DMS53 treated with DMSO at 0.1 percent for 48 hours (cell line): Measurements from ENCODE around the gene HIVEP1.

Experiments
- DNase-seq: peaks from one replicate; lab custom pipeline; 2025; ENCODE audit not compliant: unreplicated experiment; lab: John Stamatoyannopoulos, UW

The HIVEP1 gene

DNA sequence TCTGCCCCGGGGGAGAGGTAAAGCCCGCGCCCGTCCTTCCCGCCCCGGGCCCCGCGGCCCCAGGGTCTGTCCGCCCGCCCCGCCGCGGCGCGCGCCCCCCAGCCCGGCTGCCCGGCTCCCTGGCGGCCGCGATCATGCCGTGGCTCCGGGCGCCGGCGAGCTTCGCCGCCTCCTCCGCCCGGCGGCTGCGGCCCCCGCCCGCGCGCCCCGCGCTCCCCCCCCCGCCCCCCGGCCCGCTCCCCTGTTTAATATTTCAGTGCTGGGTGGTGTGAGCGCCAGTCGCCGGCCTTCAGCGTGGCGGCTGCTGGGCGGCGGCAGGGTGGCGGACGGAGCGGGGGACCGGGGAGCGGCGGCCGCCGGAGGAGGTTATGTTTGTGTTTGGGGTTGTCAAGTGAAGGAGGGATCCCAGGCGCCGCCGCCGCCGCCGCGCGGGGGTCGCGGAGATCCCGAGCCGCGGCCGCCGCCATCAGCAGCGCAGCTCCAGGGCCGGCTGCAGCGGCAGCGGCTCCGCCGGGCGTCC lies at the start of gene HIVEP1:
Gene HIVEP1 (plus strand): TSS at position 275 of the 520 bp plus-strand sequence. CDS start 3,317 bp downstream, outside the sequence.
- DNase-seq = no peak

DNA sequence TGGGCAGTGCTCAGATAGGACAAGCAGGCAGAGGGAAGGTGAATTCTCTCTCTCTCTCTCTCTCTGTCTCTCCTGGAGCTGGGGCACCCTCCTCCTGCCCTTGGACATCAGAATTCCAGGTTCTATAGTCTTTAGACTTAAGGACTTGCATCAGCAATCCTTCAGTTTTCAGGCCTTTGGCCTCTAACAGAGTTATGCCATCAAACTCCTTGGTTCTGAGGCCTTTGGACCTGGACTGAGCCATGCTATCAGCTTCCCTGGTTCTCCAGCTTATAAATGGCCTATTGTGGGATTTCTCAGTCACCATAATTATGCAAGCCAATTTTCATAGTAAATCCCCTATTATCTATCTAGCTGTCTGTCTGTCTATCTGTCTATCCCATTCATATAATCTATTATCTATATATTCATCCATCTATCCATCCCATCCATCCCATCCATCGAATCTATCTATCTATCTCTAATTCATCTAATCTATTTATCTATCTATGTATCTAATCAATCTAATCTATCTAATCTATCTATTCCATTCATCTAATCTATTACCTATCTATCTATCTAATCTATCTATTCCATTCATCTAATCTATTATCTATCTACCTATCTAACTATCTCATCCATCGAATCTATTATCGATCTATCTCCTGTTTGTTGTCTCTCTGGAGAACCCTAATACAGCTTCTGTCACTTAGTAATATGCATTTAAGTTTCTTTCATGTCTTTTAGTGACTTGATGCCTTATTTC lies 48.2 kb upstream of the HIVEP1 start:
- DNase-seq = no peak

DNA sequence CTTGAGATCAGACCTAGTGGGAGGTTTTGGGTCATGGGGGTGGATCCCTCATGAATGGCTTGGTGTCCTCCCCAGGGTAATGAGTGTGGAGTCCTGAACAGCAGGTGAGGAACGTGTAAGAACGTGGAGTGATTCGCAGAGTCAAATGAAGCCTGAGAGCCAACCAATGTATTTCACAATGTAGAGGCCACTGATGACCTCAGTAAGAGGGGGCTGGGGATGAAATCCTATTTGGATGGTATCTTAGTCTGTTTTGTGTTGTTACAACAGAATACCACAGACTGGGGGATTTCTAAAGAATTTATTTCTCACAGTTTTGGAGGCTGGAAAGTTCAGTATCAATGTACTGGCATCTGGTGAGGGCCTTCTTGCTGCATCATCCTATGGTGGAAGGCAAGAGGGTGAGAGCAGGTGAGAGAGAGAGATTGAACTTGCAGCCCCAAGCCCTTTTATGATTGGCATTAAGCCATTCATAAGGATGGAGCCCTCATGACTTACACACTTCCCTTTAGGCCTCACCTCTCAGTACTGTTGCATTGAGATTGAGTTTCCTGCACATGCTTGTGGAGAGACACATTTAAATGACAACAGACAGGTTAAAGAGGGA lies 47.3 kb upstream of the HIVEP1 start:
- DNase-seq = no peak

DNA sequence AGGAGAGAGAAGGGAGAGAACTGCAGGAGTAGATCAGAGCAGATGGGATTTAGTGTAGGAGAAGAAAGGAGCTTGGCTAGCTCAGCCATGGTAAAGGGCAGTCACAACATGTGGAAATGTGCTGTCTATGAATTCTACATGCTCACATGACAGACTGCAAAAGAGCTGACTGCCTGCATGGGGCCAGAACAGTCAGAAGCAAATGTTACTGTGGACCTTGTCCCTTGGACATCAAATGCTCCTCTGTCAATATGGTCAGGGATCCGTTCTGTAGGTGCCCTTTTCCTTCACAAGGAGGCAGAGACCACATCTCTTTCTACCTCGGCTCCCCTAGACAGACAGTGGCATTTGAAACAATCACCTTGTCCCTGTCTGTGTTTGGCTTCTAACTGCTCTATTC lies 46.6 kb upstream of the HIVEP1 start:
- DNase-seq = no peak

DNA sequence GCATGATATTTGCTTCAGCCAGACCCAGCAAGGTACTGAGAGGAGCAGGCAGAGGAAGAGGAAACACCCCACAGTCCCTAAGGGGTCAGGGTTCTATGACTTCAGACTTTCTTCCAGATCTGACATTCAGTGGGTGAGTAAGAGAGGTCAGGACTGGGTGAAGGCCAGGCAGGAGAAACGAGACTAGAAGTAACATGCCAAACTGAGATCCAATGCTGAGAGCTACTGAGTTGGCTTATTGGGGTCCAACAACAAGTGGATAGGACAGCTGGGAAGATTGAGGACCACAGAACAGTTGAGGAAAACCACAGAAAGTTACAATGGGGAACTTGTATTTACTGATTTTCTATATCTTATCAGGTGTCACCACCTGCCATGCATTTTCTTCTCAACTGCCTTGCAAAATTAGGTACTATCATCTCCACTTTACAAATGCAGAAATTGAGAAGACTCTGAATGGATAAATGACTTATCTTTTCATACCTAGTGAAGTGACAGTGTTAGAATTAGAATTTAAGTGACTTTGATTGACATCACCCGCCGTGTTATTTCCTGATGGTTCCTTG lies 43.8 kb upstream of the HIVEP1 start:
- DNase-seq = no peak

DNA sequence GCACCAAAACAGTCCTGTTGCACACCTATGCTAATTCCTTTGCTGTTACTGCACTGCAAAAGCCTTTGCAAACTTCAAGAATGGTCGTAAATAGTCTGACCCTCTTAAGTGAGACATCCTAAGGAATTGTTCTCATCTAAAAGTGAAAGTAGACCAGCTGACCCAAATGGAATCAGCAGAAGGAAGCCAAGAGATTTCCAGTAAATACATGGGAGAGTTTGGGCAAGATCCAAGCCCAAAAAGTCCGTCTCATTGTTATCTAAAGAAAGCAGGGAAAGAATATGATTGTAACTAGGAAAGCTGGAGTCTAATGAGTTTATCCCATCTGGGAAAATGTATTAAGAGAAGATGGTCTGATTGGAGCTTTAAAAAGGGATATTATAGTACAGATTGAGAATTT lies 43.0 kb upstream of the HIVEP1 start:
- DNase-seq = no peak

DNA sequence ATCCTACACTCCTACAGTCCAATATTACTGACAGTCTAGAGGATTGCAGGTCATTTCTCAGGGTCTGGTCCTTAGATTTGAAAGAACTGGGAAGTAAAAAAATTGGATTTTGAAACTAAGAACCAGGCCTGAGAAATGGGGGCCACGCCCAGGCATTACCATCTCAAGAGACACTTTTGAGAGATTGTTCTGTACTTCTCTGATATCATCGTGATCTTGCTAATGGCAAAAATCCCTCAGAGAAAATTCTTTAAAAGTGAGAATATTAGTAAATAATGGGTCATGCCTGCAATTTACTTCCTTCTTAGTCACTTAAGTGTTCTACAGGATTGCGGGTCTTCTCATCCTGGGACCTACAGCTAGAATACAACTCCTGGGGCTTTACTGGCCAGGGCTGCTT lies 42.0 kb upstream of the HIVEP1 start:
- DNase-seq = no peak

DNA sequence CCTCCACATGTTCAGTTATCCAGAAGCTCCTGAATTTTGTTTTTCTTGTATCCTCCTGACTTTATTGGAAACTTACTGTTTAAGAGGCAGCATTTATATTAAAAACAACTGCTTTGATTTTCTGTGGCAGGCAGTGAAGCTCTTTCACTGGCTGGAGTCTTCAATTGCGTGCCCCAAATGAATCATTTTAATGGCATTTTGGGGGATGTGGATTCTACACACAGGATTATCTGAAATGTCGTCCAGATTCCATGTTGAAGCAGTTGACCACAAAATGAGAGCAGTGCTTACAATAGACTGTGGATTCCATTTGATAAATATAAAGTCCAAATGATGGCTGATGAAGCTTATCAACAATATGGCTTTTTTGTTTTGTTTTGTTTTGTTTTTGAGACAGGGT lies 41.0 kb upstream of the HIVEP1 start:
- no peak for DNase-seq

DNA sequence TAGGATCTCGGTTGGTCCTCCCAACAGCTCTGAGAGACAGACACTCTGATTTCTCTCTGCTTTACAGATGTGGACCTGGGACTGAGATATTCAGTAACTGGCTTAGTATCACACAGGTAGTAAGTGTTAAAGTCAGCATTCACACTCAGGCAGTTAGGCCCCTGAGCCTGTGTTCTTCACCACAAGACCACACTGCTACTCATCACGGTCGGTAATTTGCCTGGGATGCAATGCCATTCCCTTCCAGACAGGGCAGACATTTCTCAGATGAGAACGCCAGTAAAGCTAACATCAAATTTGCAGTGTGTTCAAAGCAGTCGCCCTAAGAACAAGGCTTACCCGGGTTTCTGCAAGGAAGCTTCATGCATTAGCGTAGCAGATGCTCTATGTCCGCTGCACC lies 39.8 kb upstream of the HIVEP1 start:
- DNase-seq = no peak

DNA sequence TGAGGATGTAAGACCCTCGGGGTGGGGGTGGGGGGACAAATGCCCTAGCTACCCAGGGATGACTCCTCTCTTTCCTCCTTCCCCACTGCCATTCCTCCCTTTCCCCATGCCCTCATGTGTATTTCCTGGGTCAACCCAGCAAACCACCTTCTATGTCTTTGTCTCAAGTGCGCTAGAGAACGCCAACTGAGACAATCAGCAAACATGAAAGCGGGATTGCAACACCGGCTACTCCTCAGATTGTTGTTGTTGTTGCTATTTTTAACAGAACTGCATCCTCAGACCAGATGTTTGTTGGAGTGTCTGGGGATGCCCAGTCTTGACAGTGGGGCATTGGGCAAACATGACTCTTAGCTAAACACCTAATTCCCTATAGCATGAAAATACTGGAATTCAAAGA lies 39.3 kb upstream of the HIVEP1 start:
- no peak for DNase-seq

DNA sequence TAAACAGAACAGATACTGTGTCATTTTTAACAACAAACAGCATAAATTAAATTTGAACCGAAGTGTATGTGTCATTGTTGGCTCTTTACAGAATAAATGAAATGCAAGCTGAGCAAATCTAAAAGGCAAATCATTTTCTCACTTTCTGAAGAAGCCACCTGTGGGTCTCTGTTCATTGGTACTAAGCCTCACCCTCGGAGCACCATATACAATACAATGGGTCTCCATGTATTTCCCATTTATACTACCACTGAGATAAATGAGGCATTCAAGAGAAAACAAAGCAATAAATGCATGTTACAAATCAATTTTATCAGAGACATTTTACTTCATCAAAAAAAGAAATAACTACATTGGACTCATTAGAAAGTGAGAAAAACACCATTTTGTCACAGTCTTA lies 38.9 kb upstream of the HIVEP1 start:
- no peak for DNase-seq

DNA sequence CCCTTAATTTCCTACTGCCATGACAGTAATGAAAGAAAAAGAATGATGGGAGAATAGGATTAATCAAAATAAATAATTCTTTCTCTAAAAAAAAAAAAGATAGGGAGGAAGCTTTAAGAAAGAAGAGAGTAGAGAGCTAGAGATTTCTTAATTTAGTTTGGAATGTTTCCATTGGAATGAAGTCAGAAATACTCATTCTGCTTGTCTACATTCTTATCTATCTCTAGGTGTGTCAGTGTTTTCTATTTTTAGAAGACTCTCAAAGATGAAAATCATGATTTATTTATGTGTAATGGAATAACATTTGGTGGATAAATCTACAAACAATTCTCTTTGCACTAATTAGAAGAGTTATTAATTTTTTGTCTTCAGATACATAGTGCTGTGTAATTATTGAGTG lies 38.0 kb upstream of the HIVEP1 start:
- DNase-seq = no peak

DNA sequence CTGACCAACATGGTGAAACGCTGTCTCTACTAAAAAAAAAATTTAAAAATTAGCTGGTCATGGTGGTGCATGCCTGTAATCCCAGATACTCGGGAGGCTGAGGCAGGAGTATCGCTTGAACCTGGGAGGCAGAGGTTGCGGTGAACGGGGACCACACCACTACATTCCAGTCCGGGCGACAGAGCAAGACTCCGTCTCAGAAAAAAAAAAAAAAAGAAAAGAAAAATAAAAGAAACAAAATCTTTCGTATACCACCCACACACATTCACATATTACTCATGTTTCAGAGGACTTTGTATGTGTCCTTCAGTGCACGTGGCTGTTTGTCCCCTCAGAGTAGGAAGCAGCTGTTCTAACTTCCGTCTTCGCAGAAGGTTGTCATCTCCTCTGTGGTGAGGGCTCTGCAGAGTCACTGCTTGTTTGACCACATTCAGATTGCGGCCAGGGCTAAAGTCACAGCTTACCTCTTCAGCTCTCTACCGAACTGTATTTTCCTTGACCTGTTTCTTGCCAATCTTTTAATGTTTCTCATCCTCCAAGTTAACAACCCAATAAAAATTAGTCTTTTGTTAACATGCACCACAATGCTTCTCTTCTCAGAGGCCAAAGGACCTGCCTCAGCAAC lies 36.6 kb upstream of the HIVEP1 start:
- DNase-seq = no peak

DNA sequence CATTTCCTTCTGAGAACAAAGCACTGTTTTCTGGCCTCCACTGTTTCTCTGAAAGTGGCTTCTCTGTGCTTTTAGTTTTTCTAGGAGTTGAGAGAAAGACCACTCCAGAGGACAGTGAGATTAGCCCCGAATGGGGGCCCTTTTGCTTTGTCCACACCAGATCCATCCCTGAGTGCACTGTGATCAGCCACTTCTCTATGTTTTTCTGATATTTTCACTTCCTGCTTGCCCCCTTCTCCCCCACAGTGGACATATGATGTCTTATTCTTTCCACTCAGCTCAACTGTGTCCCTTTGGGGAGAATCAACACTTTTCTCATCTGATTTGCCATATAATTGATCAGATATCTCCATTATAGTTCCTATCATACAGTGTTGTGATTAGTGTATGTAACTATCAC lies 35.6 kb upstream of the HIVEP1 start:
- no peak for DNase-seq

DNA sequence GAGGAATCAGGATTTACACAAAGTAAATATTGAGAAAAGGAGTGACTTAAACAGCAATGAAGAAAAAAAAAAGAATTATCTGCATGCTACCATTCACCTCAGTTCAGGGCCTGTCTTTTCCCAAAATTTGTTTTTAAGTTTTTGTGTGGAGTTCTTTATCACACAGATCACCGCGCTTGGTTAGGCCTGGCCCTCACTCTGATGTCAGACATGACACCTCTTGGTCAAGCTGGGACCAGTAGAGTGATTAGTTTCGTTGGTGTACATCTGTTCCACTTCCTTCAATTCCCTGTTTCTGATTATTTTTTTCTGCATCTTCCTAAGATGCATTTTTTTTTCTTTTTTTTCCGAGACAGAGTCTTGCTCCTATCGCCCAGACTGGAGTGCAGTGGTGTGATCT lies 34.9 kb upstream of the HIVEP1 start:
- DNase-seq = no peak

DNA sequence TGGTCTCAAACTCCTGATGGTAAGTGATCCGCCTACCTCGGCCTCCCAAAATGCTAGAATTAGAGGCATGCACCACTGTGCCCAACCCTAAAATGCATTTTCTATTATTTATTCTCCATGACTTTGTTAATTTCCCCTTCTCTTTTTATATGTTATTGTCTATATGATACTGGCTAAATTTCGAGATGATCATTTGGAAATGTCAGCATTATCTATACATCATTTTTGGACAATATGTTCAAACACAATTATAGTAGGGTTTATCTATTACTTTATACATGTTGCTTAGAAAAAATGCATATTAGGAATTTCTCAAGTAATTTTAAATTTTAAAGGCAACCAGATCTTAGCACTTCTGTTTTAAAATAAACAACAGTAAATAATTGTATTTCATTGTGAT lies 34.4 kb upstream of the HIVEP1 start:
- DNase-seq = no peak

DNA sequence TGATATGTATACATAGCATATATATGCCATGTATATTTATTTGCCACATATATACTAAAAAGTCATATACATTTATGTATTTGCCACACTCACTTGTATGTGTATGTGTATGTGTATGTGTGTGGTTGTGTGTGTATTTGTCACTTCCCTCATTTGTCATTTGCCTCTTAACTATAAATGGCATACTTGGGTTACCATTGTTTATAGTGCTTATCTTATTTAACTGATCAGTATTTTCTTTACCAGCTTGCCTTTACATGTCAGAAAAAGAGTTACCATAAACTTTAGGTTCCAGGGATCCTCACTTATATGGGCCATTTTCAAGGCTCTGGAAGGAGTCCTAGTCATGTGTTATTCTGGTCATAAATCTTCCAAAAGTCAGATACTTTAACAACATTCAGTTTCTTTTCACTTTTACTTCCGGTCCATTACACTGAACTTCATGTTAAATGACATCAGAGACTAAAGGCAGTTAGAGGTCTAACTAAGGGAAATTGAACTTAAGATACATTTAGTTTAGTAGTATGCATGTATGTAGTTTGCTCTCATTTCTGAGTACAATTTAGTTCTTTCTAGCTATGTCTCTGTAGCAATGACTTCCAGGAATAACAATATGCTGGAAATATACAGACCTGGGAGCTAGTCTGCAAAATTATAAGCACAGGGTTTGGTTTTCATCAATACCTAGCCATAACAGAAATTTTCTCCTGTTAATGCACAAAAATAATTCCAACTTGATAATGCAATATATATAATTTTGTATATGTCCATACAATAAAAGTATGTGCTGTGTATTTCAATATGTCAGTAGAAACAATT lies 33.7 kb upstream of the HIVEP1 start:
- DNase-seq = no peak

DNA sequence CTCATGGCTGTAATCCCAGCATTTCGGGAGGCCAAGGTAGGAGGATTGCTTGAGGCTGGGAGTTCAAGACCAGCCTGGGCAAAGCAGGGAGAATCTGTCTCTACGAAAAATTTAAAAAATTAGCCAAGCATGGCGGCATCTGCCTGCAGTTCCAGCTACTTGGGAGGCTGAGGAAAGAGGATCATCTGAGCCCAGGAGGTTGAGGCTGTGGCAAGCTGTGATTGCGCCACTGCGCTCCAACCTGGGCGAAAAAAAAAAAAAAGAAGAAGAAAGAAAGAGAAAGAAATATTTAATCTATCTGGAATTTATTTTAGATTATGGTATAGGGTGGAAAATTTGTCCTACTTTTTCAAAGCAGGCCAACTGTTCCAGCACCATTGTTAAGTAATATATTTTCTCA lies 32.2 kb upstream of the HIVEP1 start:
- no peak for DNase-seq

DNA sequence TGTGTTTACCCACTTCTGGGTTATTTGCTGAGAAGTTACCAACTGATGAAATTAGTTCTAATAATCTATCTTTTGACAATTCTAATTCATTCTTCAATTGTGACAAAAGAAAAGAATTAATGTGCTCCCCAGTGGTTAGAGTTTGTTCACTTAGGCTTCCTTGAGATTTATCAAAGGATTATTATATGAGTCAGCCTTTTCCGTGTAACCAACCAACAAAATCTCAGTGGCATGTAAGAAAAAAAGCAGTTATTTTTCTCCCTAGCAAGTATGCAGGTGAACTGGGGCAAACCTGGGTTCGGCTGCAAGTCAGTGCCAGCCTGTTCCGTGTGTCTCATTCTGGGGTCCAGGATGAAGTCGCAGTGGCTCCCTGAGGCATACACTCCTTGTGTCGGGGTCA lies 28.8 kb upstream of the HIVEP1 start:
- no peak for DNase-seq

DNA sequence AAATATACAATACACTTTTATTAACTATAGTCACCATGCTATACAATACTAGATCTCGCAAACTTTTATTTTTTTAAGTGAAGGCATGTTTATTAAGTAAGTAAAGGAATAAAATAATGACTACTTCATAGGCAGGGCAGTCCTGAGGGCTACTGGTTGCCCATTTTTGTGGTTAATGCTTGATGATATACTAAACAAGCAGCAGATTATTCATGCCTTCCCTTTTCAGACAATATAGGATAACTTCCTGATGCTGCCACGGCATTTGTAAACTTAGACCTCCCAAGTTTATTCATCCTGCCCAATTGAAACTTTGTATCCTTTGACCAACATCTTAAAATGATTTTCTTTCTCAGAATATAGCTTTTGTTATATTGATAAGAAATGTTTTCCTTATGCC lies 24.7 kb upstream of the HIVEP1 start:
- DNase-seq = no peak

DNA sequence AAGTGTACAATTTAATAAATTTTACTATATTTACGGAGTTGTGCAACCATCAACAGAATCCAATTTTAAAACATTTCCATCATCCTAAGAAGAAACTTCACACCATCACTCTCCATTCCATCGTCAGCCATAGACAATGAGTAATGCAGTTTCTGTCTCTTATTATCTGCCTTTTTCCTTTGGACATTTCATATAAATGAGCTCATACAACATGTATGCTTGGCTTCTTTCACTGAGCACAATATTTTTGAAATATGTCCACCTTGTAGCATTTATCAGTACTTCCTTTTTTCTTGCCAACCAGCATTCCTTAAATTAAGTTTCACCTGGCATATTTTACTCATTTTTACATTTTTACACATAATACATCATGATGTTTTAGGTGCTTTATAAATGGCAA lies 22.7 kb upstream of the HIVEP1 start:
- DNase-seq = no peak
